Vagina (tissue), 2 donors: Measurements from ENCODE around the gene RBBP5. TPM values are rescaled to one million over a fixed set of nuclear protein-coding genes. Genes with fewer than 3 reads are reported as not detected.

Experiments
- DNase-seq, 2 donors: peaks; one replicate each; pipeline ENCODE4 v3.0.0-alpha.2; 2017; ENCODE audit errors: extremely low spot score in 2 of 2
- H3K27ac ChIP-seq: fragments of 200-600 bp; sonication (generic); one replicate; pipeline ENCODE4 v1.5.1; 2019
- H3K27me3 ChIP-seq: fragments of 200-600 bp; sonication (generic); one replicate; pipeline ENCODE4 v1.5.1; 2019
- H3K36me3 ChIP-seq, 2 donors: fragments of 200-600 bp; sonication (generic); one replicate each; pipeline ENCODE4 v1.5.1; 2017 to 2019
- H3K4me1 ChIP-seq: fragments of 200-600 bp; sonication (generic); one replicate; pipeline ENCODE4 v1.5.1; 2019
- H3K4me3 ChIP-seq, 2 donors: fragments of 200-600 bp; sonication (generic); 1 replicate in 1 of 2; 2 replicates in 1 of 2; pipeline ENCODE4 v1.5.1; 2016 to 2019
- H3K9me3 ChIP-seq: fragments of 200-600 bp; sonication (generic); one replicate; pipeline ENCODE4 v1.5.1; 2019
- CTCF ChIP-seq, 3 experiments: fragments of 450-650 bp in 2 of 3; fragments of 200-600 bp in 1 of 3; sonication (generic) in 1 of 3; IDR thresholded peaks; one replicate each; pipeline ENCODE4 v1.5.1; 2017 to 2019; ENCODE audit warnings: antibody characterized with exemption in 3 of 3, mild to moderate bottlenecking in 2 of 3, moderate library complexity in 2 of 3
- POLR2A ChIP-seq, 2 donors: fragments of 450-650 bp; IDR thresholded peaks; one replicate each; pipeline ENCODE4 v1.6.1; 2017; ENCODE audit warnings: antibody characterized with exemption in 2 of 2, mild to moderate bottlenecking in 2 of 2, moderate library complexity in 2 of 2
- POLR2AphosphoS5 ChIP-seq, 2 donors: sonication (generic); formaldehyde crosslinking; IDR thresholded peaks; one replicate each; pipeline ENCODE4 v1.9.0; 2017; ENCODE audit warnings: antibody characterized with exemption in 2 of 2, mild to moderate bottlenecking in 2 of 2, low read depth in 1 of 2; ENCODE audit not compliant: insufficient read depth in 1 of 2
- intact Hi-C: fragments of 100-400 bp; cut with DNase I; formaldehyde crosslinking; loops from one replicate; pipeline ENCODE4 v1.15.1; 2023
- total RNA-seq: library from RNA; depleted of rRNA; stranded (reverse); fragments of >200 nt; gene quantifications from one replicate; pipeline ENCODE4 v1.2.3, GENCODE V29; 2016

The RBBP5 gene
- total RNA-seq, 1 donor from 2014 or later = 11.3 TPM

GRCh38 chr1:205141236-205142101, 19.7 kb upstream of the RBBP5 start:
- DNase-seq = no peak
- Histone ChIP-seq H3K9me3 (no peaks in the 10 kb centered on the region), H3K27ac (peak overlapping the region; percentile 28), H3K36me3 (peaks cover 0 to 8% of the 10 kb centered on the region in 2 donors), H3K4me3 (peak overlapping the region in 1 of 2 donors; percentile 4), H3K4me1 (peaks cover 8% of the 10 kb centered on the region), H3K27me3 (no peaks in the 10 kb centered on the region)
- intact Hi-C loops = no loop called here
- peak; percentile 51 to 57 (median 53) for TF ChIP-seq CTCF (IDR thresholded peaks at IDR 0.05)
- no peak for TF ChIP-seq POLR2AphosphoS5 (IDR thresholded peaks at IDR 0.05; ENCODE audit: insufficient read depth in 1 of 2, low read depth in 1 of 2)

GRCh38 chr1:205140113-205140512, 18.3 kb upstream of the RBBP5 start:
- Histone ChIP-seq H3K4me3 (no peak overlapping the region), H3K9me3 (no peaks in the 10 kb centered on the region), H3K27ac (no peak overlapping the region), H3K36me3 (no peaks in the 10 kb centered on the region), H3K27me3 (no peaks in the 10 kb centered on the region), H3K4me1 (peaks cover 8% of the 10 kb centered on the region)
- intact Hi-C loops = no loop called here
- TF ChIP-seq POLR2AphosphoS5 (IDR thresholded peaks at IDR 0.05; ENCODE audit: insufficient read depth in 1 of 2, low read depth in 1 of 2) = no peak
- TF ChIP-seq POLR2A (IDR thresholded peaks at IDR 0.05) = no peak
- no peak for TF ChIP-seq CTCF (IDR thresholded peaks at IDR 0.05)
- no peak for DNase-seq

GRCh38 chr1:205137901-205138300, 16.1 kb upstream of the RBBP5 start:
- TF ChIP-seq POLR2A (IDR thresholded peaks at IDR 0.05) (no peak), CTCF (IDR thresholded peaks at IDR 0.05) (no peak), POLR2AphosphoS5 (IDR thresholded peaks at IDR 0.05; ENCODE audit: insufficient read depth in 1 of 2, low read depth in 1 of 2) (no peak)
- no peak for DNase-seq
- Histone ChIP-seq H3K27me3 (no peaks in the 10 kb centered on the region), H3K4me3 (no peak overlapping the region), H3K36me3 (no peaks in the 10 kb centered on the region), H3K4me1 (peaks cover 8% of the 10 kb centered on the region), H3K27ac (no peak overlapping the region), H3K9me3 (no peaks in the 10 kb centered on the region)
- intact Hi-C loops = no loop called here

GRCh38 chr1:205133287-205133686, 11.5 kb upstream of the RBBP5 start:
- intact Hi-C loops = no loop called here
- Histone ChIP-seq H3K9me3 (no peaks in the 10 kb centered on the region), H3K4me1 (no peaks in the 10 kb centered on the region), H3K27me3 (no peaks in the 10 kb centered on the region), H3K36me3 (no peaks in the 10 kb centered on the region), H3K27ac (no peak overlapping the region), H3K4me3 (no peak overlapping the region)
- TF ChIP-seq CTCF (IDR thresholded peaks at IDR 0.05) (no peak), POLR2A (IDR thresholded peaks at IDR 0.05) (no peak), POLR2AphosphoS5 (IDR thresholded peaks at IDR 0.05; ENCODE audit: insufficient read depth in 1 of 2, low read depth in 1 of 2) (no peak)
- DNase-seq = no peak

GRCh38 chr1:205129447-205130029, 7.8 kb upstream of the RBBP5 start:
- H3K4me1 ChIP-seq = no peaks in the 10 kb centered on the region
- H3K27me3 ChIP-seq = no peaks in the 10 kb centered on the region
- no peak for TF ChIP-seq POLR2A (IDR thresholded peaks at IDR 0.05)
- TF ChIP-seq CTCF (IDR thresholded peaks at IDR 0.05) = no peak
- no peak for TF ChIP-seq POLR2AphosphoS5 (IDR thresholded peaks at IDR 0.05; ENCODE audit: insufficient read depth in 1 of 2, low read depth in 1 of 2)
- no peak for DNase-seq
- no peak overlapping the region for H3K4me3 ChIP-seq
- intact Hi-C loops = no loop called here
- no peaks in the 10 kb centered on the region for H3K9me3 ChIP-seq
- H3K27ac ChIP-seq = no peak overlapping the region
- no peaks in the 10 kb centered on the region for H3K36me3 ChIP-seq
